Body of pancreas (tissue), 4 donors: ENCODE results near the gene GSS. TPM values are rescaled to one million over a fixed set of nuclear protein-coding genes. Genes with fewer than 3 reads are reported as not detected.

ENCODE experiments used
- ATAC-seq: fragments of 150-250 bp; one replicate; pipeline ENCODE4 v1.9.1; 2016
- DNase-seq, 4 donors: peaks; one replicate each; pipeline ENCODE4 v3.0.0-alpha.2; 2019
- H3K27ac ChIP-seq, 4 donors: fragments of 200-600 bp; sonication (generic); 1 replicate in 3 of 4; 2 replicates in 1 of 4; pipeline versions ENCODE4 v1.5.1 to v1.6.1; 2016 to 2019; ENCODE audit warnings: mild to moderate bottlenecking in 1 of 4, mixed read lengths in 1 of 4, moderate library complexity in 1 of 4
- H3K27me3 ChIP-seq, 2 donors: fragments of 200-600 bp; sonication (generic); one replicate each; pipeline ENCODE4 v1.6.0; 2016; ENCODE audit warnings: mild to moderate bottlenecking in 1 of 2
- H3K36me3 ChIP-seq, 2 donors: fragments of 200-600 bp; sonication (generic); replicated peaks in 1 of 2; 2 replicates each; pipeline ENCODE4 v1.5.1; 2016; ENCODE audit warnings: low read depth in 2 of 2; ENCODE audit not compliant: insufficient read depth in 1 of 2
- H3K4me1 ChIP-seq: fragments of 200-600 bp; sonication (generic); one replicate; pipeline ENCODE4 v1.6.0; 2016
- H3K4me3 ChIP-seq, 2 donors: fragments of 200-600 bp; sonication (generic); 1 replicate in 1 of 2; 2 replicates in 1 of 2; pipeline ENCODE4 v1.5.1; 2016 to 2019
- H3K9me3 ChIP-seq, 3 donors: fragments of 200-600 bp; sonication (generic); 1 replicate in 2 of 3; 2 replicates in 1 of 3; pipeline ENCODE4 v1.5.1; 2016
- POLR2A ChIP-seq, 3 donors: fragments of 450-650 bp; IDR thresholded peaks; one replicate each; pipeline ENCODE4 v1.6.1; 2016; ENCODE audit warnings: antibody characterized with exemption in 3 of 3, mild to moderate bottlenecking in 2 of 3
- WGBS, 2 donors: methylation state at CpG; one replicate each; pipeline ENCODE4 v1.1.5; 2017; 5-methylcytosine and 5-hydroxymethylcytosine counted together
- intact Hi-C: fragments of 100-400 bp; cut with DNase I; formaldehyde crosslinking; loops from one replicate; pipeline ENCODE4 v1.15.1; 2023
- total RNA-seq, 2 donors: library from RNA; depleted of rRNA; stranded (reverse); fragments of >200 nt; gene quantifications; one replicate each; pipeline ENCODE4 v1.1.0, GENCODE V29; 2016
- TF ChIP-seq, protein P1 (sequence below), 7 experiments: fragments of 450-650 bp in 4 of 7; fragments of 200-600 bp in 3 of 7; sonication (generic) in 3 of 7; IDR thresholded peaks; one replicate each; pipeline ENCODE4 v1.5.1; 2016 to 2019; ENCODE audit warnings: antibody characterized with exemption in 7 of 7

Gene GSS
- total RNA-seq, 2 donors from 2014 or later, result 24.6 to 33.0 TPM

DNA sequence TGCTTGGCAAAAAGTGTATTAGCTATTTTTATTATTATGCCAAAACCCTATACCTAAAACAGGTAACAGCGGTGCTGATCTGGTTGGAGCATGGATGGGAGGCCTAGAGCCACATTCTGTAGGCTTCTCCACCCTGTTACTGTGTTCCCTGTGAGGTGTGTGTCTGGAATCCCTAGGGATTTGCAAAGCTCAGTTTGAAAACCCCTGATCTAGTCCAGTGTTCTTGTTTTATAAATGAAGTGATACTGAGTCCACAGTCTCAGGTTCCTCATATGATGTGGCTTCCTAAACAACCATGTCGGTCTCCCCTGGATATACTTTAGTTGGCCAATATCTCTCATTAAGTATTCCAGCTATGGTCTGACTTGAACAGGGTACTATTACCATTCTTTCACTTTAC, 62.9 kb downstream of the GSS start:
- Histone ChIP-seq H3K4me1 (peaks cover 20% of the 10 kb centered on the region), H3K9me3 (no peaks in the 10 kb centered on the region), H3K36me3 (no peaks in the 10 kb centered on the region), H3K27ac (no peak overlapping the region), H3K27me3 (no peaks in the 10 kb centered on the region), H3K4me3 (no peak overlapping the region)
- WGBS, 2 donors, result 84 to 89% methylated on average over 2 of the region's 2 CpGs
- DNase-seq (no peak), ATAC-seq (no peak)
- intact Hi-C loops, result no loop called here
- TF ChIP-seq, protein P1, sequence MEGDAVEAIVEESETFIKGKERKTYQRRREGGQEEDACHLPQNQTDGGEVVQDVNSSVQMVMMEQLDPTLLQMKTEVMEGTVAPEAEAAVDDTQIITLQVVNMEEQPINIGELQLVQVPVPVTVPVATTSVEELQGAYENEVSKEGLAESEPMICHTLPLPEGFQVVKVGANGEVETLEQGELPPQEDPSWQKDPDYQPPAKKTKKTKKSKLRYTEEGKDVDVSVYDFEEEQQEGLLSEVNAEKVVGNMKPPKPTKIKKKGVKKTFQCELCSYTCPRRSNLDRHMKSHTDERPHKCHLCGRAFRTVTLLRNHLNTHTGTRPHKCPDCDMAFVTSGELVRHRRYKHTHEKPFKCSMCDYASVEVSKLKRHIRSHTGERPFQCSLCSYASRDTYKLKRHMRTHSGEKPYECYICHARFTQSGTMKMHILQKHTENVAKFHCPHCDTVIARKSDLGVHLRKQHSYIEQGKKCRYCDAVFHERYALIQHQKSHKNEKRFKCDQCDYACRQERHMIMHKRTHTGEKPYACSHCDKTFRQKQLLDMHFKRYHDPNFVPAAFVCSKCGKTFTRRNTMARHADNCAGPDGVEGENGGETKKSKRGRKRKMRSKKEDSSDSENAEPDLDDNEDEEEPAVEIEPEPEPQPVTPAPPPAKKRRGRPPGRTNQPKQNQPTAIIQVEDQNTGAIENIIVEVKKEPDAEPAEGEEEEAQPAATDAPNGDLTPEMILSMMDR (IDR thresholded peaks at IDR 0.05), result no peak
- TF ChIP-seq POLR2A (IDR thresholded peaks at IDR 0.05), result no peak

DNA sequence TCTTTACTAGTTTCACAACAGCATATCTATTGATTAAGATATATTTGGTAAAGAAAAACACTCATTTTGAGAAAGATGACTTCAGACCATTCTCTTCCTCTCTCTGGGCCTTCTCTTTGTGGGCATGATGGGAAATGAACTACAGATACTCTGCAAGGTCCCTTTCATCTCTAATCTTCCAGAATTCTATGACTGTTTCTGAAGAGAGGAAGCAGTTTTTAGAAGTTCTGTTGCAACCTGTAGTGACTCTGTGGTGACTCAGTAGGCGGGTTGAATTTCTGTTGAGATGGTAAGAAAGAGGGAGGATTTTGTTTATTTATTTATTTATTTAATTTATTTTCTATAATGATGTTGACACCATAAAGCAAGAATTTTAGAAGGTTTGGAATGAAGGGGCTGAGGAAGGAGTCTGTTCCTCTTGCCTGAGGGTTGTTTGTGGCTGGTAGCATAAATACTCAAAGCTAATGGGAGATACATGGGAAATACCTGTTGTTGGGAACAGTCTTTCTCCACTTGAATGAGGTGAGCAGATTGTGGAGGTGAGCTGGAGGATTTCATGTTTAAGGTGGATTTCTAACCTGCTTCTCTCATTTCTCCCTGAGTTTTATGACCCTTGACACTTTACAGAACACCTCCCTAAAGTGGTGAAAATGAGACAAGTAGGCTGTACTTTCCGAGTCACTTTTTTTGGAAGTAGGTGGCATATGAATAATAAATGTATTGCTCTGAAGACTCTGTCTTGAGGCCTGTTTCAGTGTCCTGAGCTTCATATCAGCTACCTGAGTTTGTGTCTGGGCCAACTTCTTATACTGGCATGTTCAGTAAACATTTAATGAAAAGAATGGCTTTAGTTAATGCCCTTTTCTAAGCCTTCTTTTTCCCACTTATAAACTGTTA, 64.2 kb downstream of the GSS start:
- Histone ChIP-seq H3K27me3 (no peaks in the 10 kb centered on the region), H3K36me3 (no peaks in the 10 kb centered on the region), H3K4me1 (peaks cover 23% of the 10 kb centered on the region), H3K4me3 (no peak overlapping the region), H3K27ac (no peak overlapping the region), H3K9me3 (no peaks in the 10 kb centered on the region)
- DNase-seq (no peak), ATAC-seq (no peak)
- no peak for TF ChIP-seq POLR2A (IDR thresholded peaks at IDR 0.05)
- TF ChIP-seq, protein P1 (IDR thresholded peaks at IDR 0.05), result no peak
- WGBS, 2 donors, result 67 to 88% methylated on average over 2 of the region's 2 CpGs
- intact Hi-C loops, result no loop called here

- Histone ChIP-seq H3K27me3 (no peaks in the 10 kb centered on the region), H3K36me3 (peaks cover 0 to 5% of the 10 kb centered on the region in 2 donors), H3K4me3 (no peak overlapping the region), H3K4me1 (peaks cover 19% of the 10 kb centered on the region), H3K27ac (peak overlapping the region in 1 of 4 donors; percentile 2), H3K9me3 (no peaks in the 10 kb centered on the region)
- ATAC-seq (no peak), DNase-seq (no peak)
- WGBS, 2 donors, result 56 to 58% methylated on average over 1 of the region's 1 CpG
- TF ChIP-seq, protein P1 (IDR thresholded peaks at IDR 0.05), result no peak
- no peak for TF ChIP-seq POLR2A (IDR thresholded peaks at IDR 0.05)
- intact Hi-C loops, result no loop called here
Observed at GRCh38 chr20:34888468-34888867, 67.1 kb downstream of the GSS start.

- TF ChIP-seq, protein P1 (IDR thresholded peaks at IDR 0.05), result no peak
- TF ChIP-seq POLR2A (IDR thresholded peaks at IDR 0.05), result no peak
- 62 to 64% methylated on average over 3 of the region's 3 CpGs for WGBS, 2 donors
- H3K27ac ChIP-seq, result no peak overlapping the region
- H3K9me3 ChIP-seq, result no peaks in the 10 kb centered on the region
- ATAC-seq (no peak), DNase-seq (no peak)
- peaks cover 0 to 5% of the 10 kb centered on the region in 2 donors for H3K36me3 ChIP-seq
- peaks cover 19% of the 10 kb centered on the region for H3K4me1 ChIP-seq
- intact Hi-C loops, result no loop called here
- H3K4me3 ChIP-seq, result no peak overlapping the region
- no peaks in the 10 kb centered on the region for H3K27me3 ChIP-seq
Observed at GRCh38 chr20:34887023-34887422, 68.6 kb downstream of the GSS start.
